Activated naive CD4-positive, alpha-beta T cell treated with anti-CD3 and anti-CD28 coated beads for 36 hours (primary cell): ENCODE data around the gene MKS1. TPM values are rescaled to one million over a fixed set of nuclear protein-coding genes. Genes with fewer than 3 reads are reported as not detected.

Experiments used
- CTCF ChIA-PET: fragments of 350-600 bp; sonication (Branson Sonifier 250); formaldehyde crosslinking; loops from one replicate; lab custom pipeline; 2021; ENCODE audit warnings: antibody characterized with exemption; lab: Charles Lee
- DNase-seq: peaks from one replicate; pipeline ENCODE4 v3.0.0-alpha.2; 2020
- H3K27ac Mint-ChIP-seq: one replicate; pipeline ENCODE4 v1.8.0; 2021; ENCODE audit warnings: mild to moderate bottlenecking, mixed read lengths
- H3K27me3 Mint-ChIP-seq: one replicate; pipeline ENCODE4 v1.8.0; 2021; ENCODE audit warnings: low read depth, mixed read lengths
- H3K36me3 Mint-ChIP-seq: one replicate; pipeline ENCODE4 v1.8.0; 2021; ENCODE audit warnings: low read depth, mixed read lengths
- H3K4me1 Mint-ChIP-seq: one replicate; pipeline ENCODE4 v1.8.0; 2021; ENCODE audit warnings: low read depth, mixed read lengths
- H3K4me3 Mint-ChIP-seq: one replicate; pipeline ENCODE4 v1.8.0; 2021; ENCODE audit warnings: mild to moderate bottlenecking, moderate library complexity, mixed read lengths
- H3K9me3 Mint-ChIP-seq: one replicate; pipeline ENCODE4 v1.8.0; 2021; ENCODE audit warnings: mixed read lengths
- intact Hi-C: fragments of 100-400 bp; cut with micrococcal nuclease; formaldehyde crosslinking; loops from one replicate; pipeline ENCODE4 v1.15.1; 2023
- total RNA-seq, 2 experiments: library from RNA; stranded (reverse); gene quantifications; one replicate each; pipeline ENCODE4 v1.2.3, GENCODE V29; 2021

The MKS1 gene
- total RNA-seq, 2 experiments from 2014 or later = 27.1 to 29.2 TPM

GRCh38 chr17:58217766-58218165 is 1.3 kb downstream of the MKS1 start:
- Mint-ChIP-seq H3K9me3 (no peaks in the 10 kb centered on the region), H3K27me3 (no peaks in the 10 kb centered on the region), H3K36me3 (peaks cover 11% of the 10 kb centered on the region), H3K4me3 (peak overlapping the region; percentile 22), H3K27ac (no peak overlapping the region), H3K4me1 (peaks cover 23% of the 10 kb centered on the region)
- no peak for DNase-seq
- intact Hi-C loops = loop anchor here (2.0 to 5.0 kb wide), 2 partner anchors 135 to 210 kb away; partner anchors contain the start of genes DYNLL2 and SRSF1
- CTCF ChIA-PET = interaction anchor here (4.6 kb wide), 1 partner anchor 17 kb away, joined by 23 read pairs; no protein-coding TSS in a partner anchor

GRCh38 chr17:58215685-58216084 is 3.4 kb downstream of the MKS1 start:
- no peak overlapping the region for H3K27ac Mint-ChIP-seq
- no peaks in the 10 kb centered on the region for H3K9me3 Mint-ChIP-seq
- CTCF ChIA-PET = interaction anchor here (1.5 to 4.6 kb wide), 3 partner anchors 15 to 43 kb away, joined by 3 to 23 read pairs (median 4); no protein-coding TSS in a partner anchor
- peaks cover 14% of the 10 kb centered on the region for H3K36me3 Mint-ChIP-seq
- no peak for DNase-seq
- no peak overlapping the region for H3K4me3 Mint-ChIP-seq
- H3K4me1 Mint-ChIP-seq = peaks cover 23% of the 10 kb centered on the region
- H3K27me3 Mint-ChIP-seq = no peaks in the 10 kb centered on the region
- intact Hi-C loops = loop anchor here (5.0 kb wide), 1 partner anchor 208 kb away; the partner anchor contains the start of gene SRSF1

GRCh38 chr17:58210922-58211321 is 8.1 kb downstream of the MKS1 start:
- Mint-ChIP-seq H3K9me3 (no peaks in the 10 kb centered on the region), H3K4me3 (no peak overlapping the region), H3K36me3 (peaks cover 18% of the 10 kb centered on the region), H3K4me1 (no peaks in the 10 kb centered on the region), H3K27ac (no peak overlapping the region), H3K27me3 (no peaks in the 10 kb centered on the region)
- intact Hi-C loops = no loop called here
- CTCF ChIA-PET = no interaction called here
- no peak for DNase-seq

- intact Hi-C loops = no loop called here
- Mint-ChIP-seq H3K27ac (no peak overlapping the region), H3K4me1 (no peaks in the 10 kb centered on the region), H3K9me3 (no peaks in the 10 kb centered on the region), H3K4me3 (no peak overlapping the region), H3K36me3 (peaks cover 13% of the 10 kb centered on the region), H3K27me3 (no peaks in the 10 kb centered on the region)
- CTCF ChIA-PET = no interaction called here
- DNase-seq = no peak
Measured at GRCh38 chr17:58208344-58208743, 10.7 kb downstream of the MKS1 start.

GRCh38 chr17:58207451-58207850 is 11.6 kb downstream of the MKS1 start:
- peaks cover 10% of the 10 kb centered on the region for H3K36me3 Mint-ChIP-seq

GRCh38 chr17:58205936-58206335 is 13.1 kb downstream of the MKS1 start:
- no peaks in the 10 kb centered on the region for H3K27me3 Mint-ChIP-seq
- no peaks in the 10 kb centered on the region for H3K9me3 Mint-ChIP-seq
- intact Hi-C loops = no loop called here
- CTCF ChIA-PET = no interaction called here
- peaks cover 8% of the 10 kb centered on the region for H3K36me3 Mint-ChIP-seq
- no peak overlapping the region for H3K27ac Mint-ChIP-seq
- H3K4me3 Mint-ChIP-seq = no peak overlapping the region
- H3K4me1 Mint-ChIP-seq = no peaks in the 10 kb centered on the region
- no peak for DNase-seq

More at GRCh38 chr17:58207451-58207850, 11.6 kb downstream of the MKS1 start:
- CTCF ChIA-PET = no interaction called here
- Mint-ChIP-seq H3K27me3 (no peaks in the 10 kb centered on the region), H3K9me3 (no peaks in the 10 kb centered on the region), H3K4me3 (no peak overlapping the region), H3K4me1 (no peaks in the 10 kb centered on the region), H3K27ac (no peak overlapping the region)
- no peak for DNase-seq
- intact Hi-C loops = no loop called here

GRCh38 chr17:58204796-58205195 is 14.3 kb downstream of the MKS1 start:
- no peaks in the 10 kb centered on the region for H3K9me3 Mint-ChIP-seq
- H3K4me1 Mint-ChIP-seq = no peaks in the 10 kb centered on the region
- DNase-seq = no peak
- H3K27ac Mint-ChIP-seq = no peak overlapping the region
- CTCF ChIA-PET = no interaction called here
- intact Hi-C loops = loop anchor here (5.0 kb wide), 2 partner anchors 43 to 243 kb away; no protein-coding TSS in a partner anchor
- H3K27me3 Mint-ChIP-seq = no peaks in the 10 kb centered on the region
- H3K4me3 Mint-ChIP-seq = no peak overlapping the region
- H3K36me3 Mint-ChIP-seq = peaks cover 5% of the 10 kb centered on the region

- DNase-seq = no peak
- Mint-ChIP-seq H3K9me3 (no peaks in the 10 kb centered on the region), H3K27me3 (no peaks in the 10 kb centered on the region), H3K36me3 (no peaks in the 10 kb centered on the region), H3K4me1 (no peaks in the 10 kb centered on the region), H3K27ac (no peak overlapping the region), H3K4me3 (no peak overlapping the region)
- CTCF ChIA-PET = interaction anchor here (2.2 to 3.5 kb wide), 2 partner anchors 13 to 115 kb away, joined by 6 to 23 read pairs; no protein-coding TSS in a partner anchor
- intact Hi-C loops = loop anchor here (5.0 kb wide), 2 partner anchors 44 to 244 kb away; no protein-coding TSS in a partner anchor
Measured at GRCh38 chr17:58202859-58203258, 16.2 kb downstream of the MKS1 start.

GRCh38 chr17:58200024-58200633 is 18.9 kb downstream of the MKS1 start:
- Mint-ChIP-seq H3K4me3 (no peak overlapping the region), H3K27me3 (no peaks in the 10 kb centered on the region), H3K4me1 (no peaks in the 10 kb centered on the region), H3K27ac (no peak overlapping the region), H3K36me3 (no peaks in the 10 kb centered on the region), H3K9me3 (no peaks in the 10 kb centered on the region)
- CTCF ChIA-PET = interaction anchor here (0.6 to 3.5 kb wide), 22 partner anchors 9 to 214 kb away, joined by 3 to 23 read pairs (median 4); partner anchors contain the start of genes LPO and MKS1
- intact Hi-C loops = loop anchor here (5.0 kb wide), 2 partner anchors 47 to 247 kb away; no protein-coding TSS in a partner anchor
- DNase-seq = peak; percentile 67

- intact Hi-C loops = no loop called here
- H3K9me3 Mint-ChIP-seq = no peaks in the 10 kb centered on the region
- CTCF ChIA-PET = no interaction called here
- no peaks in the 10 kb centered on the region for H3K36me3 Mint-ChIP-seq
- H3K4me3 Mint-ChIP-seq = no peak overlapping the region
- DNase-seq = no peak
- H3K27me3 Mint-ChIP-seq = no peaks in the 10 kb centered on the region
- no peaks in the 10 kb centered on the region for H3K4me1 Mint-ChIP-seq
- no peak overlapping the region for H3K27ac Mint-ChIP-seq
Measured at GRCh38 chr17:58196610-58197009, 22.4 kb downstream of the MKS1 start.

GRCh38 chr17:58195518-58196123 is 23.4 kb downstream of the MKS1 start:
- Mint-ChIP-seq H3K36me3 (no peaks in the 10 kb centered on the region), H3K27ac (no peak overlapping the region), H3K4me3 (no peak overlapping the region), H3K4me1 (no peaks in the 10 kb centered on the region), H3K27me3 (no peaks in the 10 kb centered on the region), H3K9me3 (no peaks in the 10 kb centered on the region)
- CTCF ChIA-PET = no interaction called here
- intact Hi-C loops = no loop called here
- no peak for DNase-seq

GRCh38 chr17:58193641-58194255 is 25.3 kb downstream of the MKS1 start:
- H3K36me3 Mint-ChIP-seq = no peaks in the 10 kb centered on the region
- H3K9me3 Mint-ChIP-seq = no peaks in the 10 kb centered on the region
- H3K4me1 Mint-ChIP-seq = no peaks in the 10 kb centered on the region
- H3K27me3 Mint-ChIP-seq = no peaks in the 10 kb centered on the region
- no peak overlapping the region for H3K27ac Mint-ChIP-seq
- no peak for DNase-seq
- CTCF ChIA-PET = interaction anchor here (1.4 kb wide), 1 partner anchor 21 kb away, joined by 5 read pairs; no protein-coding TSS in a partner anchor
- intact Hi-C loops = no loop called here
- H3K4me3 Mint-ChIP-seq = no peak overlapping the region
